ENCODE results near the gene DOCK7. TPM values are rescaled to one million over a fixed set of nuclear protein-coding genes. Genes with fewer than 3 reads are reported as not detected.

Gene DOCK7
- total RNA-seq, result 44.7 and 61.6 TPM in 2 replicates

GRCh38 chr1:62687903-62688686, at the start of gene DOCK7:
Gene DOCK7, minus strand, starts transcription at chr1:62688386. Its CDS starts 122 bp downstream, at chr1:62688264.

GRCh38 chr1:62597281-62597680, 90.9 kb downstream of the DOCK7 start, which contains the start of gene ANGPTL3:
Gene ANGPTL3, plus strand, starts transcription at chr1:62597520. Its CDS starts 47 bp downstream, at chr1:62597567.

GRCh38 chr1:62436466-62437272, 251.5 kb downstream of the DOCK7 start, which contains the start of gene USP1:
Gene USP1, plus strand, starts transcription at chr1:62437049. Its CDS starts 2,819 bp downstream, at chr1:62439868.

Small RNAs within 50 kb of the gene (small RNA-seq; reads per million reads assigned to genes)
- gene AL451044.1, result not detected

Other genes starting within 250 kb of the DOCK7 start
- gene ANGPTL3, start 90.9 kb downstream of the DOCK7 start, total RNA-seq, result 0.07 TPM in 1 of 2 replicates, not detected in the other
- 10.8 and 11.6 TPM in 2 replicates for gene ATG4C, start 95.7 kb upstream of the DOCK7 start, total RNA-seq